HCT116 (cell line): Measurements from ENCODE around the gene ATP6V0A1. TPM values are rescaled to one million over a fixed set of nuclear protein-coding genes. Genes with fewer than 3 reads are reported as not detected.

ENCODE experiments used
- ATAC-seq: fragments of 200-7000 bp; cut with Tn5 transposase; 2 replicates; pipeline ENCODE4 v1.9.1; 2020; ENCODE audit warnings: mild to moderate bottlenecking, moderate library complexity
- BruUV-seq: library from RNA; stranded (reverse); fragments of 400-500 nt; replicated peaks from 2 replicates; lab custom pipeline; 2021; lab: Mats Ljungman, UMichigan
- CTCF ChIA-PET: fragments of 300-600 bp; sonication (Branson Sonifier 250); formaldehyde crosslinking; loops from one replicate; lab custom pipeline; 2021; ENCODE audit warnings: antibody characterized with exemption; lab: Charles Lee
- POLR2A ChIA-PET: fragments of 300-600, 350-600 bp; sonication (Branson Sonifier 250); formaldehyde crosslinking; loops from one replicate; lab custom pipeline; 2021; ENCODE audit warnings: antibody characterized with exemption; lab: Charles Lee
- RAD21 ChIA-PET, 2 experiments: fragments of 300-600 bp; sonication (Branson Sonifier 250); formaldehyde crosslinking; loops; one replicate each; lab custom pipeline; 2023; ENCODE audit warnings: low total read pairs in 2 of 2; ENCODE audit not compliant: uncharacterized antibody in 2 of 2, unreplicated experiment in 2 of 2, low non-redundant PET in 1 of 2; lab: Charles Lee
- DNase-seq: peaks from one replicate; pipeline ENCODE4 v3.0.0-alpha.2; 2010; ENCODE audit warnings: low read depth, low spot score
- H2AFZ ChIP-seq: fragments of 200-600 bp; shearing (Covaris generic), sonication (generic); 2 replicates; pipeline ENCODE4 v1.6.1; 2017; ENCODE audit warnings: low read depth, mixed run types, mixed read lengths, antibody characterized with exemption, low read length; ENCODE audit not compliant: poor library complexity, severe bottlenecking
- H3K27ac ChIP-seq: 2 replicates; pipeline ENCODE4 v1.5.1; 2012; ENCODE audit warnings: low read depth, low read length
- H3K27me3 ChIP-seq: fragments of 200-600 bp; sonication (generic); 2 replicates; pipeline ENCODE4 v1.6.1; 2016; ENCODE audit warnings: mixed run types, low read length, mixed read lengths; ENCODE audit not compliant: insufficient read depth
- H3K36me3 ChIP-seq, 2 experiments: fragments of 200-500 bp in 1 of 2; fragments of 200-600 bp in 1 of 2; sonication (Bioruptor generic) in 1 of 2; sonication (generic) in 1 of 2; 2 replicates each; pipeline versions ENCODE4 v1.5.1 to v1.6.1; 2014 to 2016; ENCODE audit warnings: low read length in 2 of 2, inconsistent platforms in 1 of 2, mixed read lengths in 1 of 2, mixed run types in 1 of 2; ENCODE audit not compliant: insufficient read depth in 2 of 2, control insufficient read depth in 1 of 2
- H3K4me1 ChIP-seq, 2 experiments: fragments of 200-600 bp in 1 of 2; sonication (generic) in 1 of 2; 2 replicates each; pipeline versions ENCODE4 v1.5.1 to v1.6.1; 2012 to 2017; ENCODE audit warnings: low read length in 2 of 2, inconsistent platforms in 1 of 2, mild to moderate bottlenecking in 1 of 2, mixed read lengths in 1 of 2, mixed run types in 1 of 2, moderate library complexity in 1 of 2; ENCODE audit not compliant: insufficient read depth in 2 of 2, control insufficient read depth in 1 of 2
- H3K4me2 ChIP-seq: fragments of 200-600 bp; sonication (generic); 2 replicates; pipeline ENCODE4 v1.6.1; 2017; ENCODE audit warnings: mixed run types, low read length, mixed read lengths
- H3K4me3 ChIP-seq, 2 experiments: fragments of 200-600 bp in 1 of 2; sonication (generic) in 1 of 2; replicated peaks in 1 of 2; 2 replicates each; pipeline ENCODE4 v1.5.1; 2011 to 2016; ENCODE audit warnings: low read length in 2 of 2, control low read depth in 1 of 2, low read depth in 1 of 2, mild to moderate bottlenecking in 1 of 2, mixed read lengths in 1 of 2, mixed run types in 1 of 2
- H3K79me2 ChIP-seq: fragments of 200-600 bp; sonication (generic); 2 replicates; pipeline ENCODE4 v1.6.1; 2017; ENCODE audit warnings: mild to moderate bottlenecking, mixed run types, low read length, moderate library complexity, mixed read lengths; ENCODE audit not compliant: insufficient read depth
- H3K9ac ChIP-seq: fragments of 200-600 bp; sonication (generic); 2 replicates; pipeline ENCODE4 v1.6.1; 2016; ENCODE audit warnings: low read length, mixed read lengths
- H3K9me2 ChIP-seq: fragments of 200-600 bp; sonication (generic), shearing (Covaris generic); 2 replicates; pipeline ENCODE4 v1.6.1; 2017; ENCODE audit warnings: mixed run types, mild to moderate bottlenecking, moderate library complexity; ENCODE audit not compliant: insufficient read depth
- H3K9me3 ChIP-seq, 2 experiments: fragments of 200-500 bp in 1 of 2; fragments of 200-600 bp in 1 of 2; sonication (Bioruptor generic) in 1 of 2; sonication (generic) in 1 of 2; 2 replicates each; pipeline ENCODE4 v1.6.1; 2014 to 2017; ENCODE audit warnings: low read length in 2 of 2, mixed read lengths in 2 of 2, inconsistent platforms in 1 of 2, low read depth in 1 of 2, mild to moderate bottlenecking in 1 of 2, mixed run types in 1 of 2, moderate library complexity in 1 of 2; ENCODE audit not compliant: control insufficient read depth in 1 of 2, insufficient read depth in 1 of 2
- H4K20me1 ChIP-seq: fragments of 200-600 bp; sonication (generic), shearing (Covaris generic); 2 replicates; pipeline ENCODE4 v1.6.1; 2017; ENCODE audit warnings: mixed run types, mild to moderate bottlenecking, moderate library complexity; ENCODE audit not compliant: insufficient read depth
- CBX3 ChIP-seq: IDR thresholded peaks from 2 replicates; pipeline ENCODE4 v1.6.1; 2012; ENCODE audit warnings: low read depth
- EGR1 ChIP-seq: IDR thresholded peaks from 2 replicates; pipeline ENCODE4 v1.6.1; 2012; ENCODE audit warnings: low read depth
- EZH2 ChIP-seq: fragments of 200-600 bp; sonication (generic); IDR thresholded peaks from 2 replicates; pipeline ENCODE4 v1.6.1; 2017; ENCODE audit warnings: antibody characterized with exemption, mixed run types
- FOSL1 ChIP-seq: IDR thresholded peaks from 2 replicates; pipeline ENCODE4 v1.6.1; 2012; ENCODE audit warnings: low read depth
- JUND ChIP-seq: IDR thresholded peaks from 2 replicates; pipeline ENCODE4 v1.6.1; 2012
- POLR2A ChIP-seq: IDR thresholded peaks from 2 replicates; pipeline ENCODE4 v1.7.0; 2011; ENCODE audit warnings: borderline replicate concordance; ENCODE audit not compliant: insufficient read depth, insufficient read length; ENCODE audit errors: extremely low read depth
- RAD21 ChIP-seq: IDR thresholded peaks from 2 replicates; pipeline ENCODE4 v1.6.1; 2012; ENCODE audit warnings: low read depth, mild to moderate bottlenecking
- SP1 ChIP-seq: IDR thresholded peaks from 2 replicates; pipeline ENCODE4 v1.6.1; 2012; ENCODE audit warnings: low read depth
- SRF ChIP-seq: IDR thresholded peaks from 2 replicates; pipeline ENCODE4 v1.6.1; 2012; ENCODE audit warnings: low read depth
- TCF7L2 ChIP-seq: IDR thresholded peaks from 2 replicates; pipeline ENCODE4 v1.7.0; 2011; ENCODE audit warnings: borderline replicate concordance, inconsistent platforms; ENCODE audit not compliant: insufficient read depth, insufficient read length; ENCODE audit errors: extremely low read depth
- ZFX ChIP-seq: fragments of 450-650 bp; IDR thresholded peaks from 2 replicates; pipeline ENCODE4 v1.6.1; 2017
- intact Hi-C: fragments of 100-400 bp; cut with micrococcal nuclease; formaldehyde crosslinking; loops from 2 replicates; pipeline ENCODE4 v1.10.0; 2022
- total RNA-seq: library from RNA; stranded (reverse); gene quantifications from one replicate; pipeline ENCODE4 v1.2.1, GENCODE V29; 2021; ENCODE audit not compliant: unreplicated experiment
- TF ChIP-seq, protein P1 (sequence below): IDR thresholded peaks from 2 replicates; pipeline ENCODE4 v1.6.1; 2012
- TF ChIP-seq, protein P2 (sequence below): IDR thresholded peaks from 2 replicates; pipeline ENCODE4 v1.6.1; 2012
- TF ChIP-seq, protein P3 (sequence below), 3 experiments: fragments of 200-600 bp in 1 of 3; sonication (generic) in 1 of 3; IDR thresholded peaks in 2 of 3; conservative IDR thresholded peaks in 1 of 3; 2 replicates each; pipeline ENCODE4 v1.5.1; 2012 to 2017; ENCODE audit warnings: low read depth in 2 of 3, low read length in 2 of 3, antibody characterized with exemption in 1 of 3, borderline replicate concordance in 1 of 3, control low read depth in 1 of 3, mild to moderate bottlenecking in 1 of 3, mixed read lengths in 1 of 3, mixed run types in 1 of 3, moderate library complexity in 1 of 3; ENCODE audit not compliant: insufficient read depth in 1 of 3

ATP6V0A1 gene
- total RNA-seq, 1 experiment from 2014 or later, result 65.2 TPM

DNA sequence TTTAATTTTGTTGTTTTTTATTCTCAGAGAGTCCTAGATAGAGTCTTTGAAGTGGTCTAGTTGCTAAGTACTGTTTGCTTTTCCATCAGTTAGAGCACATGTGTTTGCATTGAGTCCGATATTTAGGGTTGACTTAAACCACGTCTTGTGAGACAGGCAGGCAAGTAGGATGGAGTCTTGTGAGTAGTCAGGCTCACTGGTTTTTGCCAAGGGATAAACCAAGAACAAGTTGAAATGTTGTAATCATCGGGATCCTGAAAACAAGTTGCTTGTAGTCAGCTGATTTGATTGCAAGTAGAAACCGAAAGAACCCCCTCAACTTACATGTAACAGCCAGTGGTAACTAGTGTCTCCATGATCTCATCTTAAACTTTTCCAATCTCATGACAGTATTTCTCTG lies 17.2 kb downstream of the ATP6V0A1 start:
- Histone ChIP-seq H3K9me2 (no peaks in the 10 kb centered on the region), H3K9me3 (no peaks in the 10 kb centered on the region), H2AFZ (no peak overlapping the region), H4K20me1 (no peaks in the 10 kb centered on the region), H3K27me3 (no peaks in the 10 kb centered on the region), H3K36me3 (peaks cover 29 to 44% of the 10 kb centered on the region in 2 experiments), H3K9ac (no peak overlapping the region), H3K4me2 (no peak overlapping the region), H3K4me3 (no peak overlapping the region), H3K27ac (no peak overlapping the region), H3K4me1 (no peaks in the 10 kb centered on the region), H3K79me2 (no peaks in the 10 kb centered on the region)
- intact Hi-C loops, result no loop called here
- CTCF ChIA-PET, result no interaction called here
- ATAC-seq (no peak), DNase-seq (no peak)
- POLR2A ChIA-PET, result no interaction called here
- RAD21 ChIA-PET, result no interaction called here
- BruUV-seq, result no TSS peak
- no peak for TF ChIP-seq EGR1
- no peak for TF ChIP-seq TCF7L2
- no peak for TF ChIP-seq JUND
- no peak for TF ChIP-seq SRF
- TF ChIP-seq, protein P1, sequence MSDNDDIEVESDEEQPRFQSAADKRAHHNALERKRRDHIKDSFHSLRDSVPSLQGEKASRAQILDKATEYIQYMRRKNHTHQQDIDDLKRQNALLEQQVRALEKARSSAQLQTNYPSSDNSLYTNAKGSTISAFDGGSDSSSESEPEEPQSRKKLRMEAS, result no peak
- no peak for TF ChIP-seq EZH2
- no peak for TF ChIP-seq SP1
- TF ChIP-seq, protein P2, sequence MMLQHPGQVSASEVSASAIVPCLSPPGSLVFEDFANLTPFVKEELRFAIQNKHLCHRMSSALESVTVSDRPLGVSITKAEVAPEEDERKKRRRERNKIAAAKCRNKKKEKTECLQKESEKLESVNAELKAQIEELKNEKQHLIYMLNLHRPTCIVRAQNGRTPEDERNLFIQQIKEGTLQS, result no peak
- no peak for TF ChIP-seq CBX3
- TF ChIP-seq, protein P3, sequence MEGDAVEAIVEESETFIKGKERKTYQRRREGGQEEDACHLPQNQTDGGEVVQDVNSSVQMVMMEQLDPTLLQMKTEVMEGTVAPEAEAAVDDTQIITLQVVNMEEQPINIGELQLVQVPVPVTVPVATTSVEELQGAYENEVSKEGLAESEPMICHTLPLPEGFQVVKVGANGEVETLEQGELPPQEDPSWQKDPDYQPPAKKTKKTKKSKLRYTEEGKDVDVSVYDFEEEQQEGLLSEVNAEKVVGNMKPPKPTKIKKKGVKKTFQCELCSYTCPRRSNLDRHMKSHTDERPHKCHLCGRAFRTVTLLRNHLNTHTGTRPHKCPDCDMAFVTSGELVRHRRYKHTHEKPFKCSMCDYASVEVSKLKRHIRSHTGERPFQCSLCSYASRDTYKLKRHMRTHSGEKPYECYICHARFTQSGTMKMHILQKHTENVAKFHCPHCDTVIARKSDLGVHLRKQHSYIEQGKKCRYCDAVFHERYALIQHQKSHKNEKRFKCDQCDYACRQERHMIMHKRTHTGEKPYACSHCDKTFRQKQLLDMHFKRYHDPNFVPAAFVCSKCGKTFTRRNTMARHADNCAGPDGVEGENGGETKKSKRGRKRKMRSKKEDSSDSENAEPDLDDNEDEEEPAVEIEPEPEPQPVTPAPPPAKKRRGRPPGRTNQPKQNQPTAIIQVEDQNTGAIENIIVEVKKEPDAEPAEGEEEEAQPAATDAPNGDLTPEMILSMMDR (IDR thresholded peaks at IDR 0.05 in 2 of 3, conservative IDR thresholded peaks at IDR 0.05 in 1 of 3; ENCODE audit: borderline replicate concordance in 1 of 3, insufficient read depth in 1 of 3, low read depth in 2 of 3, low read length in 2 of 3), result no peak
- TF ChIP-seq POLR2A, result no peak
- no peak for TF ChIP-seq RAD21
- no peak for TF ChIP-seq FOSL1
- no peak for TF ChIP-seq ZFX
